ENCODE results near the gene KDM4F.

GRCh38 chr11:95016139-95016538 lies 33.1 kb upstream of the KDM4F start:
- TF ChIP-seq HIC1 (tag by site-specific recombination; IDR thresholded peaks at IDR 0.05) (no peak), ZNF561 (tag by site-specific recombination; IDR thresholded peaks at IDR 0.05; ENCODE audit: borderline replicate concordance) (no peak)
